H1 (cell line): Measurements from ENCODE around the gene SUPT20H. TPM values are rescaled to one million over a fixed set of nuclear protein-coding genes. Genes with fewer than 3 reads are reported as not detected.

Experiments
- CTCF ChIA-PET: fragments of 300-600 bp; sonication (Branson Sonifier 250); formaldehyde crosslinking; loops from one replicate; lab custom pipeline; 2021; ENCODE audit not compliant: partially characterized antibody; lab: Charles Lee
- POLR2A ChIA-PET: fragments of 300-600 bp; sonication (Branson Sonifier 250); formaldehyde crosslinking; loops from one replicate; lab custom pipeline; 2021; ENCODE audit warnings: inconsistent platforms; ENCODE audit not compliant: partially characterized antibody; lab: Charles Lee
- DNase-seq, 2 experiments: peaks; one replicate each; pipeline versions ENCODE4 v3.0.0 to v3.0.0-alpha.2; 2010 to 2022; ENCODE audit warnings: low spot score in 2 of 2, low read depth in 1 of 2, mixed read lengths in 1 of 2
- FAIRE-seq: peaks from 2 replicates; lab custom pipeline; 2011; peaks lifted over from hg19 to GRCh38; lab: Jason Lieb, UNC
- H2AFZ ChIP-seq: 2 replicates; pipeline ENCODE4 v1.8.1; 2012; ENCODE audit warnings: low read length, inconsistent platforms
- H2AK5ac ChIP-seq: 2 replicates; pipeline ENCODE4 v1.6.1; 2013; ENCODE audit warnings: low read depth, low read length
- H2BK120ac ChIP-seq: replicated peaks from 2 replicates; pipeline ENCODE3; 2013; ENCODE audit warnings: low read depth, low read length, inconsistent platforms
- H2BK12ac ChIP-seq: 2 replicates; pipeline ENCODE4 v1.6.1; 2013; ENCODE audit warnings: low read depth, low read length
- H2BK15ac ChIP-seq: 2 replicates; pipeline ENCODE4 v1.6.1; 2013; ENCODE audit warnings: low read length
- H2BK20ac ChIP-seq: 2 replicates; pipeline ENCODE4 v1.6.1; 2013; ENCODE audit warnings: low read length
- H2BK5ac ChIP-seq: 2 replicates; pipeline ENCODE4 v1.6.1; 2013; ENCODE audit warnings: low read depth, low read length
- H3K14ac ChIP-seq: 2 replicates; pipeline ENCODE4 v1.6.1; 2013; ENCODE audit warnings: inconsistent platforms; ENCODE audit not compliant: insufficient read length
- H3K18ac ChIP-seq: 2 replicates; pipeline ENCODE4 v1.6.1; 2013; ENCODE audit warnings: low read length; ENCODE audit errors: extremely low read depth
- H3K23ac ChIP-seq: 2 replicates; pipeline ENCODE4 v1.6.1; 2013; ENCODE audit warnings: inconsistent platforms; ENCODE audit not compliant: insufficient read length
- H3K23me2 ChIP-seq: 2 replicates; pipeline ENCODE4 v1.6.1; 2013; ENCODE audit warnings: low read depth, low read length
- H3K27ac ChIP-seq: 2 replicates; pipeline ENCODE4 v1.6.1; 2011; ENCODE audit warnings: low read depth, low read length, inconsistent platforms
- H3K27me3 ChIP-seq, 4 experiments: replicated peaks in 1 of 4; 1 replicate in 1 of 4; 2 replicates in 3 of 4; pipeline versions ENCODE4 v1.6.1 to v1.8.1; 2011 to 2013; ENCODE audit warnings: low read length in 3 of 4, mild to moderate bottlenecking in 3 of 4, inconsistent platforms in 2 of 4, mixed read lengths in 2 of 4, moderate library complexity in 1 of 4; ENCODE audit not compliant: control insufficient read depth in 3 of 4, insufficient read depth in 3 of 4; ENCODE audit errors: extremely low read depth in 1 of 4
- H3K36me3 ChIP-seq, 4 experiments: 2 replicates each; pipeline versions ENCODE4 v1.6.1 to v1.8.1; 2011 to 2013; ENCODE audit warnings: mild to moderate bottlenecking in 4 of 4, low read length in 3 of 4, moderate library complexity in 2 of 4, control low read depth in 1 of 4, inconsistent platforms in 1 of 4; ENCODE audit not compliant: insufficient read depth in 4 of 4, control insufficient read depth in 2 of 4
- H3K4ac ChIP-seq: replicated peaks from 2 replicates; pipeline ENCODE3; 2013; ENCODE audit warnings: low read length, low read depth, mixed read lengths, inconsistent platforms; ENCODE audit not compliant: insufficient read length
- H3K4me1 ChIP-seq, 4 experiments: replicated peaks in 1 of 4; 1 replicate in 1 of 4; 2 replicates in 3 of 4; pipeline versions ENCODE4 v1.6.1 to v1.8.1; 2011 to 2013; ENCODE audit warnings: low read length in 3 of 4, inconsistent platforms in 2 of 4, mixed read lengths in 1 of 4; ENCODE audit not compliant: insufficient read depth in 4 of 4, control insufficient read depth in 3 of 4
- H3K4me2 ChIP-seq, 2 experiments: 2 replicates each; pipeline versions ENCODE4 v1.6.1 to v1.8.1; 2011 to 2013; ENCODE audit warnings: low read depth in 2 of 2, low read length in 2 of 2, control low read depth in 1 of 2, inconsistent platforms in 1 of 2, mild to moderate bottlenecking in 1 of 2; ENCODE audit not compliant: insufficient read depth in 1 of 2
- H3K4me3 ChIP-seq, 4 experiments: fragments of 200-600, 300-600 bp in 1 of 4; sonication (generic), shearing (Covaris generic), sonication (Bioruptor Twin) in 1 of 4; 2 replicates each; pipeline versions ENCODE4 v1.5.1 to v1.8.1; 2011 to 2016; ENCODE audit warnings: low read length in 4 of 4, low read depth in 3 of 4, control low read depth in 2 of 4, inconsistent platforms in 2 of 4, mild to moderate bottlenecking in 2 of 4, mixed read lengths in 1 of 4, moderate library complexity in 1 of 4; ENCODE audit not compliant: insufficient read depth in 2 of 4; ENCODE audit errors: extremely low read depth in 1 of 4
- H3K56ac ChIP-seq: replicated peaks from 2 replicates; pipeline ENCODE3; 2013; ENCODE audit warnings: low read depth, mild to moderate bottlenecking, mixed read lengths, low read length, inconsistent platforms; ENCODE audit not compliant: insufficient read length
- H3K79me1 ChIP-seq: 2 replicates; pipeline ENCODE4 v1.6.1; 2013; ENCODE audit warnings: low read depth, low read length, control low read depth
- H3K79me2 ChIP-seq, 2 experiments: 2 replicates each; pipeline versions ENCODE4 v1.6.1 to v1.8.1; 2012 to 2013; ENCODE audit warnings: low read length in 2 of 2, mild to moderate bottlenecking in 2 of 2, inconsistent platforms in 1 of 2; ENCODE audit not compliant: insufficient read depth in 2 of 2, control insufficient read depth in 1 of 2
- H3K9ac ChIP-seq, 4 experiments: replicated peaks in 1 of 4; 1 replicate in 1 of 4; 2 replicates in 3 of 4; pipeline versions ENCODE4 v1.6.1 to v1.8.1; 2011 to 2013; ENCODE audit warnings: low read depth in 3 of 4, low read length in 3 of 4, control low read depth in 2 of 4, mild to moderate bottlenecking in 2 of 4, moderate library complexity in 2 of 4, inconsistent platforms in 1 of 4; ENCODE audit errors: extremely low read depth in 1 of 4
- H3K9me3 ChIP-seq, 2 experiments: 2 replicates each; pipeline versions ENCODE4 v1.6.1 to v1.8.1; 2012 to 2013; ENCODE audit warnings: mild to moderate bottlenecking in 2 of 2, moderate library complexity in 2 of 2, control low read depth in 1 of 2, inconsistent platforms in 1 of 2, low read depth in 1 of 2, low read length in 1 of 2, mixed read lengths in 1 of 2; ENCODE audit not compliant: insufficient read depth in 2 of 2
- H4K20me1 ChIP-seq, 2 experiments: replicated peaks in 1 of 2; 2 replicates each; pipeline versions ENCODE3 to v1.8.1; 2011 to 2013; ENCODE audit warnings: inconsistent platforms in 2 of 2, low read length in 2 of 2, mild to moderate bottlenecking in 1 of 2; ENCODE audit not compliant: insufficient read depth in 2 of 2, control insufficient read depth in 1 of 2
- H4K5ac ChIP-seq: 2 replicates; pipeline ENCODE4 v1.6.1; 2013; ENCODE audit warnings: low read length, low read depth, mixed read lengths, inconsistent platforms; ENCODE audit not compliant: insufficient read length
- H4K8ac ChIP-seq: 2 replicates; pipeline ENCODE4 v1.8.0; 2013; ENCODE audit warnings: mild to moderate bottlenecking, moderate library complexity, low read length, inconsistent platforms; ENCODE audit not compliant: insufficient read depth; ENCODE audit errors: extremely low read depth
- H4K91ac ChIP-seq: replicated peaks from 2 replicates; pipeline ENCODE3; 2013; ENCODE audit warnings: low read length, mixed read lengths, inconsistent platforms; ENCODE audit not compliant: insufficient read length
- ATF2 ChIP-seq: IDR thresholded peaks from 2 replicates; pipeline ENCODE4 v1.6.1; 2012; ENCODE audit warnings: low read length, inconsistent platforms
- BACH1 ChIP-seq: IDR thresholded peaks from 2 replicates; pipeline ENCODE4 v1.6.1; 2012; ENCODE audit warnings: low read length, improper control_type of control experiment
- CTBP2 ChIP-seq: IDR thresholded peaks from 2 replicates; pipeline ENCODE4 v1.7.0; 2011; ENCODE audit warnings: borderline replicate concordance, mild to moderate bottlenecking, moderate library complexity, mixed read lengths, low read length; ENCODE audit not compliant: insufficient read depth, insufficient read length
- EGR1 ChIP-seq: IDR thresholded peaks from 2 replicates; pipeline ENCODE4 v1.6.1; 2011; ENCODE audit warnings: low read depth, low read length, borderline replicate concordance
- HDAC2 ChIP-seq, 2 experiments: fragments of 300-600 bp in 1 of 2; sonication (generic) in 1 of 2; IDR thresholded peaks; 2 replicates each; pipeline ENCODE4 v1.6.1; 2011 to 2012; ENCODE audit warnings: low read depth in 2 of 2, low read length in 2 of 2, mild to moderate bottlenecking in 2 of 2, moderate library complexity in 2 of 2, borderline replicate concordance in 1 of 2, inconsistent platforms in 1 of 2
- HDAC6 ChIP-seq: IDR thresholded peaks from one replicate; pipeline ENCODE4 v1.7.1; 2012; ENCODE audit warnings: low read depth, mild to moderate bottlenecking, inconsistent platforms, low read length, moderate library complexity
- POLR2A ChIP-seq, 2 experiments: IDR thresholded peaks; 1 replicate in 1 of 2; 2 replicates in 1 of 2; pipeline ENCODE4 v1.6.1; 2011; ENCODE audit warnings: low read depth in 2 of 2, low read length in 2 of 2, mild to moderate bottlenecking in 2 of 2; ENCODE audit errors: control extremely low read depth in 1 of 2
- SUZ12 ChIP-seq: fragments of 200-600 bp; sonication (generic); IDR thresholded peaks from 2 replicates; pipeline ENCODE4 v1.6.1; 2012; ENCODE audit warnings: mild to moderate bottlenecking, inconsistent platforms, low read length, moderate library complexity, mixed read lengths
- polyA plus RNA-seq, 7 experiments: library from polyadenylated mRNA; depleted of rRNA in 3 of 7; stranded (reverse) in 5 of 7; unstranded in 2 of 7; fragments of >200 nt in 5 of 7; fragments of 200-250 nt in 2 of 7; gene quantifications; 1 replicate in 5 of 7; 2 replicates in 1 of 7; 4 replicates in 1 of 7; pipeline versions ENCODE4 v1.2.1 to v1.2.3, GENCODE V29; 2011 to 2013; ENCODE audit warnings: missing spikeins in 2 of 7, mixed read lengths in 2 of 7
- total RNA-seq: library from RNA; stranded (reverse); fragmentation: NEBNext Ultra II Directional; extraction: Animal tissue kit (Norgen Biotek cat#: 25700); gene quantifications from 2 replicates; pipeline ENCODE4 v1.2.1, GENCODE V29; 2021

Gene SUPT20H
- total and polyA plus RNA-seq, 2 of the 8 experiments (the other 6 are each of a cell fraction or from before 2014, with no cell fraction given): 69.2 to 75.1 TPM

- Histone ChIP-seq H4K8ac (no peak overlapping the region), H4K91ac (no peak overlapping the region), H3K4me3 (no peak overlapping the region), H2AFZ (no peak overlapping the region), H3K9ac (no peak overlapping the region), H3K23ac (no peak overlapping the region), H3K27ac (no peak overlapping the region), H3K4ac (no peak overlapping the region), H3K4me2 (no peak overlapping the region), H3K56ac (no peak overlapping the region), H2BK120ac (no peak overlapping the region), H4K5ac (no peak overlapping the region), H4K20me1 (no peaks in the 10 kb centered on the region), H2BK5ac (no peak overlapping the region), H3K4me1 (peaks cover 0 to 7% (median 5%) of the 10 kb centered on the region in 4 experiments; a peak in 5 of 7 replicates), H3K27me3 (no peaks in the 10 kb centered on the region), H3K23me2 (peaks cover 1% of the 10 kb centered on the region; the same call in 1 of the 2 replicates), H3K79me1 (no peaks in the 10 kb centered on the region), H3K9me3 (no peaks in the 10 kb centered on the region), H2BK15ac (no peak overlapping the region), H2AK5ac (no peak overlapping the region), H2BK20ac (no peak overlapping the region), H3K36me3 (no peaks in the 10 kb centered on the region), H3K79me2 (no peaks in the 10 kb centered on the region), H2BK12ac (no peak overlapping the region), H3K18ac (no peak overlapping the region), H3K14ac (no peak overlapping the region)
- FAIRE-seq (no peak), DNase-seq (no peak)
- CTCF ChIA-PET: interaction anchor here (1.1 to 2.1 kb wide), 2 partner anchors 359 to 533 kb away, joined by 4 to 8 read pairs; no protein-coding TSS in a partner anchor
- POLR2A ChIA-PET: interaction anchor here (1.7 kb wide), 1 partner anchor 10 kb away, joined by 4 read pairs; the partner anchor contains the start of gene SUPT20H
- TF ChIP-seq HDAC2 (IDR thresholded peaks at IDR 0.05; ENCODE audit: borderline replicate concordance in 1 of 2, low read depth in 2 of 2, low read length in 2 of 2) (no peak), CTBP2 (no peak), POLR2A (IDR thresholded peaks at IDR 0.05; ENCODE audit: control extremely low read depth in 1 of 2, low read depth in 2 of 2, low read length in 2 of 2) (no peak), HDAC6 (no peak), SUZ12 (no peak), EGR1 (no peak), BACH1 (no peak), ATF2 (no peak)
These were observed 9.5 kb upstream of the SUPT20H start for GRCh38 chr13:37068962-37069361.
